HT-29 (cell line): ENCODE results near the gene DUSP16. TPM values are rescaled to one million over a fixed set of nuclear protein-coding genes. Genes with fewer than 3 reads are reported as not detected.
"Not testable (repeated sequence)": the region's sequence is repeated elsewhere in the genome, so short reads cannot be mapped to it uniquely, and the experiment has no call there.

Source experiments
- DNase-seq: peaks from one replicate; pipeline ENCODE4 v3.0.0-alpha.2; 2015; ENCODE audit warnings: low spot score
- total RNA-seq: library from RNA; depleted of rRNA; stranded (reverse); fragments of >200 nt; shearing (Covaris generic); gene quantifications from 2 replicates; pipeline ENCODE4 v1.2.3, GENCODE V29; 2014

DUSP16 gene
- total RNA-seq, 1 experiment from 2014 or later = 9.2 TPM

- no peak for DNase-seq
Observed at GRCh38 chr12:12583510-12584178, 21.0 kb upstream of the DUSP16 start.

- peak; percentile 75 for DNase-seq
Observed at GRCh38 chr12:12582895-12583303, 20.2 kb upstream of the DUSP16 start.

DNA sequence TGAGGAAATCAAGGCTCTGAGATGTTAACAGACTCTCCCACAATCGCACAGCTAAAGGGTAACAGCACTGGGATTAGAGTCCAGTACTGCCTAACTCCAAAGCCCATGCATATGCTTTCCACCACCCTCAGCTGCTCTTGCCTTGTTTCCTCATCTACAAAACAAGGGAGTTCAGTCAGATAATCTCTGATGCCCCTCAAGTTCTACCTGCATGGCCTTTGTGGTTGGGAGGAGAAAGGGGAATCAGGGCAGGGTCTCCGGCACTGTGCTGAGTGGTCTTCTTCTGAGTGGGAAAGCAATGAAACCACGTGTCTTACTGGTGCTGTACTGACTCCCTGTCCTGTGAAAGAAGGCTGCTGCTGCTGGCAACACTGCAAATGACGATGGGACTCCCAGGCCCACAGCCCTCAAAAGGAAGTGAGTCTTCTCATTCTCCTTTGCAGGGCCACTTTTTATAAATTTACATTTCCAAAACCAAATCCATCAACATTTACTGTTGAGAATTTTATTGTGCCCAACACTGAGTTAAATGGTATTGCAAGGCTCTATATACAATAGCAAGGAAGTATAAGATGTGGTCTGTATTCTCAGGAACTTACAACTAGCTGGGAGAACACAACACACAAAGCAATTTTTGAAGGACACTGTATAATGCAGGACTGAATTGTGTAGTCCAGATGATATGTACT lies 19.7 kb upstream of the DUSP16 start:
- DNase-seq = no peak

- not testable (repeated sequence) for DNase-seq
Observed at GRCh38 chr12:12580716-12581115, 18.1 kb upstream of the DUSP16 start.

GRCh38 chr12:12577786-12578185 lies 15.1 kb upstream of the DUSP16 start:
- DNase-seq = no peak

DNA sequence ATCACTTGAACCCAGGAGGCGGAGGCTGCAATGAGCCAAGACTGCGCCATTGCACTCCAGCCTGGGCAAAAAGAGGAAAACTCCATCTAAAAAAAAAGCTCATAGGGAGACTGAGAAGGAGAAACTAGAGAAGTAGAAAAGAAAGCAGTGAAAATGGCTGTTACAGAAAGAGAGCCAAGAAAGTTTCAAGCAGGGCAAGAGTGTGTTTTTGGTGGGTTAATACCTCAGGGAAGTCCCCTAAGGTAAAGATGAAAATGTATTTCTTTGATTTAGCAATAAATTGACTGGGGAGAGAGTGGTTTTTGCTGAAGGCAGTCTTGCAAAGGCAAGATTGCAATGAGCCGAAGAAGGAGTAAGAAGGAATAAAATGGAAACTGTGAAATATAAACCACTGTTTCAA lies 10.0 kb upstream of the DUSP16 start:
- DNase-seq = no peak

- DNase-seq = not testable (repeated sequence)
Observed at GRCh38 chr12:12565971-12566370, 3.3 kb upstream of the DUSP16 start.

GRCh38 chr12:12564911-12565310 lies 2.2 kb upstream of the DUSP16 start:
- DNase-seq = no peak

- DNase-seq = no peak
Observed at GRCh38 chr12:12563290-12563928, 746 bp upstream of the DUSP16 start.

DNA sequence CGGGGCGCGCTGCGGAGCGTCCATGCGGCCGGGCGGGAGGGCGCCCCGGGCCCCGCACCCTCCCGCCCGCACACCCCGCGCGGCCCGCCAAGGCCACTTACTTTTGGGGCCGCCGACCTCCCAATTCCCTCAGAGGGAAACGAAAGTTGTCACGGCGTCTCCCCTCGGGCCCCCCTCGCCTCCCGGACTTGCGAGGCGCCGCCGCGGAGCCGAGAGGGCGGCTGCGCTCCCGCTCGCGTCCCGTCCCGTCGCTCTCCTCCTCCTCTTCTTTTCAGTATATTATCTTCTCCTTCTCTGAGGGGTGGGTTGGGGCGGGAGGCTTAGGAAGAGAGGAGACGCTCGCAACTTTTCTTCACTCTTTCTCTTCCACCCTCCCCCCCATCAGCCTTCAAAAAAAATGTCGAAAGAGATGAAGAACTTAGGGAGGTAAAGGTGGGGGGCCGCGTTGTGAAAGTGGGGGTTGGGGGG lies 613 bp downstream of the DUSP16 start:
- DNase-seq = no peak

GRCh38 chr12:12561371-12562015 lies 1.2 kb downstream of the DUSP16 start:
- DNase-seq = peak; percentile 68

DNA sequence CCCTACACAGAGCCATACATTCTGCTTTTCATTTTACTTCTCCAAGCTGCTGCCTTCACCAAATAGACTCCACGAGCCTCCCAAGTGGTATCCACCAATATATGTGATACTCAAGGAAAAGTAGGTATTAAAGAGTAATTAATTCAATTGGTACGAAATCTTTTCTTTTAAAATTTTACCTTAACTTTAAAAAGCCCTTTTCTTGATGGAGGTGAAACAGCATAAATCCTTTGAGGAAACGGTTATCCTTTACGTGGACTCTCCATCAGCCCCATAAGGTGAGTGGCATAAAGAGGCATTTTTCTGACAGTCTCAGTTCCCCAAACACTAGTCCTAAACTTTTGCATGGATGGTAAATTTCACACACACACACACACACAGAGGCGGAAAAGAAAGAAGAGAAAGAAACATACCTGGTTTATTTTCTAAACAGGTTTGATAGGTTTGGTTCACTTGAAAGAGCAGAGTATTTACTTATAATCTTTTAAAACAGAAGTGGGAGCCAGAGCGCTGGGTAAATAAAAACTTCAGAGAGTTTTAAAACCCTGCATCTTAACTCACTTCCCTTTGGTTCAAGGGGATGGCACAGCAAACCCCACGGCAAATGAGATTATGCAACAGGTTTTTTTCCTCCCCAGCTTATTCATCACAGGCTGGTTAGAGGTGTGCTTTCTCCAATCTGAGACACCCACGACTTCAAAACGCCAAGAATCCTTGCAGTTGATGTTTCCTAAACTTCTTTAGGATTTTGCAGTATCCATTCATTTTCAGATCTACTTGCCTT lies 1.9 kb downstream of the DUSP16 start:
- peak; percentile 85 for DNase-seq

DNA sequence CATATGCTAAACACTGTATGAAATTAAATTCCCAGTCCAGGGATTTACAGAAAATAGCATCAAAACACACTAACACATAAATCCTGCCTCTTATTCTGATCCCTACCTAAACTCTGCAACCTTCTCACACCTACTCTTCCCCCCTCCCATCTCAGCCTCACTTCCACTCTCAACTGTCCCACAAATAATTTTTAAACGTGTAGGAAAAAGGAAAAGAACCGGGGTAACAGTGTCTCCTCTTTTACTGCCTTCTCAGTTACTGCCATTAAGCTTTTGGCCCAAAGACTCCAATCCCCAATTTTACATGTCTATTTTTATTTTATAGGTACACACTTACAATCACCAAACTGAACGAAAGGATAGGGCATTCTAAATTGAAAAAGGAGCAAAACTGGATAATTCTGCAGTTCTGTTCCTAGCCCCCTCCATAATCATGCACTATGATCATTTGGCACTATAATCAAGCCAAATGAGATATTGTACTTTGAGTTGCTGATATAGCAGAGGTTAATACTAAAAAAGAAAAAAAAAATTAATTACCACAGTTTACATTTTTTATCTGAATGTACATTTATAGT lies 2.9 kb downstream of the DUSP16 start:
- no peak for DNase-seq

DNA sequence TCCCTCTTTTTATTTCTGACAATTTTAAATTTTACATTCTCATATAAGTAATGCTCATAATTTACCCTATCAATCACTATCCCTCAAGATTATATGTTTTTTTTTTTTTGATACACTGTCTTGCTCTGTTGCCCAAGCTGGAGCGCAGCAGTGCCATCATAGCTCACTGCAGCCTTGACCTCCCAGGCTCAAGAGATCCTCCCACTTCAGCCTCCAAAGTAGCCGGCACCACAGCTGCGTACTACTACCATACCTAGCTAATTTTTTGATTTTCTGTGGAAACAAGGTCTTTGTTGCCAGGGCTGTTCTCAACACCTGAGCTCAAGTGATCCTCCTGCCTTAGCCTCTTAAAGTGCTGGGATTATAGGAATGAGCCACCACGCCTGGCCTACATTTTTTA lies 4.4 kb downstream of the DUSP16 start:
- DNase-seq = no peak

GRCh38 chr12:12557733-12558132 lies 4.9 kb downstream of the DUSP16 start:
- no peak for DNase-seq

GRCh38 chr12:12555656-12556055 lies 7.0 kb downstream of the DUSP16 start:
- no peak for DNase-seq

DNA sequence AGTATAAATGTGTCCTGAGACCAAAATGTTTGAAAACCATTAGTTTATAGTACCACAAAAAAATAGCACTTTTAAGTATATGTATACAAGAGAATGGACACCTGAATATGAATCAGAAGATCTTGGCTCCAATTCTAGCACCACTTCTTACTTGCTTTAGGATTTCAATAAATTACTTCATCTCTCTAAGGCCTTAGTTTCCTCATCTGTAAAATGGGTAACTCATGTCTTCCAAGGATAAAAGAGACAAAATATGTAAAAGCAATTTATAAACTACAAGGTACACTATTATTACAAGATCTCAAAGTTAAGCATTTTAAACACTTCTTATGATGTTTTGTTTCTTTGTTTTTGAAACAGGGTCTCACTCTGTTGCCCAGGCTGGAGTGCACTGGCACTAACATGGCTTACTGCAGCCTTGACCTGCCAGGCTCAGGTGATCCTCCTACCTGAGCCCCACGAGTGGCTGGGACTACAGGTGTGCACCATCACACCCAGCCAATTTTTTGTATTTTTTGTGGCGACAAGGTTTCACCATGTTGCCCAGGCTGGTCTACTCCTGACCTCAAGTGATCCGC lies 9.4 kb downstream of the DUSP16 start:
- no peak for DNase-seq

GRCh38 chr12:12551115-12551514 lies 11.5 kb downstream of the DUSP16 start:
- no peak for DNase-seq

DNA sequence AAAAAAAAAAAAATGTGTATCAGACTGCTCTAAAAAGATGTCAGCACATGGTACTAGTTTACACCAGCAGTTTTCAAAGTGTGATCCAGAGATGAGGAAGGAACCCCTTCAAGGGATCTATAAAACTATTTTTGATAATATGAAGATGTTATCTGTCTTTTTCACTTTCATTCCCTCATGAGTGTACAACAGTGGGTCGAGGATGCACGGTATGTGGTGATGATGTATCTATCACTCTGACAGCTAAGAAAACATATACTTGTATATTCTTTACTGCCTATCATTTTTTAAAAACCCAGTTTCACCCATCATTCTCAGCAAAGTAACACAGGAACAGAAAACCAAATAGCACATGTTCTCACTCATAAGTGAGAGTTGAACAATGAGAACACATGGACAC lies 12.4 kb downstream of the DUSP16 start:
- DNase-seq = no peak

- no peak for DNase-seq
Observed at GRCh38 chr12:12549426-12549825, 13.2 kb downstream of the DUSP16 start.

DNA sequence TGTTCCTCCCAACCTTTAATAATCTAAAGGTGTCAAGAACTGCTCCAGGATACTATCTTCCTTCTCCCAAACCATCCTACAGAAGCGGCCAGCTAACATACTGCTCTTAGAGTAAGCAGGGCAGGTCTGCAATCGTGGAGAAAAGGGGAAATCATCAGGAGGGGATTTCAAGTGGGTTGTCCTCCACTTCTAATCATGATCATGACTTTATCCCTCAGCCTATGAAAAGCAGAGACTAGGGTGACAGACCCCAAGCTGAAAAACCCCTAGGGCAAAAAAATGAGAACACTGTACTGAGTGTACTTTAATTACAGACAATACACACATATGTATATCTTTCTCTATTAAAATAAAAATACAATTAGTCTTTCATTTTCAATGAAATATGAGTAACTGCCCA lies 13.9 kb downstream of the DUSP16 start:
- DNase-seq = no peak
